Lower lobe of right lung (tissue), 2 donors: ENCODE results near the gene ALOXE3. TPM values are rescaled to one million over a fixed set of nuclear protein-coding genes. Genes with fewer than 3 reads are reported as not detected.

Source experiments
- ATAC-seq, 2 donors: fragments of 200-7000 bp; cut with Tn5 transposase; one replicate each; pipeline ENCODE4 v1.9.1; 2020 to 2022; ENCODE audit warnings: mild to moderate bottlenecking in 2 of 2, moderate library complexity in 2 of 2
- DNase-seq: peaks from one replicate; pipeline ENCODE4 v3.0.0-alpha.2; 2020
- H3K27ac ChIP-seq: fragments of 200-600 bp; one replicate; pipeline ENCODE4 v1.8.0; 2022
- H3K27me3 ChIP-seq: fragments of 200-600 bp; one replicate; pipeline ENCODE4 v1.8.0; 2022; ENCODE audit warnings: low read depth
- H3K36me3 ChIP-seq: fragments of 200-600 bp; one replicate; pipeline ENCODE4 v1.8.0; 2022; ENCODE audit warnings: mild to moderate bottlenecking
- H3K4me1 ChIP-seq: fragments of 200-600 bp; one replicate; pipeline ENCODE4 v1.8.0; 2022
- H3K4me3 ChIP-seq: fragments of 200-600 bp; one replicate; pipeline ENCODE4 v1.8.0; 2022; ENCODE audit warnings: mild to moderate bottlenecking
- H3K9me3 ChIP-seq: fragments of 200-600 bp; one replicate; pipeline ENCODE4 v1.8.0; 2022
- intact Hi-C: fragments of 100-400 bp; cut with DNase I; formaldehyde crosslinking; loops from one replicate; pipeline ENCODE4 v1.11.0; 2022
- microRNA-seq: library from miRNA; unstranded; fragments of <30 nt; microRNA quantifications from one replicate; pipeline ENCODE4 v1.2.0, GENCODE V29; 2020; ENCODE audit warnings: borderline number of aligned reads
- total RNA-seq: library from RNA; stranded (reverse); fragmentation: NEBNext Ultra II Directional; extraction: Animal tissue kit (Norgen Biotek cat#: 25700); gene quantifications from one replicate; pipeline ENCODE4 v1.2.1, GENCODE V29; 2021
- TF ChIP-seq, protein P1 (sequence below): fragments of 200-600 bp; IDR thresholded peaks from one replicate; pipeline ENCODE4 v1.8.0; 2022; ENCODE audit warnings: antibody characterized with exemption, mild to moderate bottlenecking
- donor health status: DM: no; HTN: yes; CAD: no; lungs with severe emphysema.

Gene ALOXE3
- total RNA-seq, 1 donor from 2014 or later, result not detected

DNA sequence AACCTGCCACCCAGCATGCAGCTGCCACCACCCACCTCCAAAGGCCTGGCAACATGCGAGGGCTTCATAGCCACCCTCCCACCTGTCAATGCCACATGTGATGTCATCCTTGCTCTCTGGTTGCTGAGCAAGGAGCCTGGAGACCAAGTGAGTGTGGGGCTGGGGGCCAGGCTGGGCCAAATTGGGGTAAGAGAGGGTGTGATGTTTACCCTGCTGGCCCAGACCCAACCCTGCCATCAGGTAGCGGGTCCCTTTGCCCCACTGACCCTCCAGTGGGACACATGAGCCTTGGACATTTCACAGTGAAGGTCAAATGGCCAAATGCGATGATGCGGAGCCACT lies 70.6 kb downstream of the ALOXE3 start:
- peaks cover 23% of the 10 kb centered on the region for H3K27me3 ChIP-seq
- no peak for ATAC-seq
- peaks cover under 1% of the 10 kb centered on the region for H3K4me1 ChIP-seq
- no peak for DNase-seq
- TF ChIP-seq, protein P1, sequence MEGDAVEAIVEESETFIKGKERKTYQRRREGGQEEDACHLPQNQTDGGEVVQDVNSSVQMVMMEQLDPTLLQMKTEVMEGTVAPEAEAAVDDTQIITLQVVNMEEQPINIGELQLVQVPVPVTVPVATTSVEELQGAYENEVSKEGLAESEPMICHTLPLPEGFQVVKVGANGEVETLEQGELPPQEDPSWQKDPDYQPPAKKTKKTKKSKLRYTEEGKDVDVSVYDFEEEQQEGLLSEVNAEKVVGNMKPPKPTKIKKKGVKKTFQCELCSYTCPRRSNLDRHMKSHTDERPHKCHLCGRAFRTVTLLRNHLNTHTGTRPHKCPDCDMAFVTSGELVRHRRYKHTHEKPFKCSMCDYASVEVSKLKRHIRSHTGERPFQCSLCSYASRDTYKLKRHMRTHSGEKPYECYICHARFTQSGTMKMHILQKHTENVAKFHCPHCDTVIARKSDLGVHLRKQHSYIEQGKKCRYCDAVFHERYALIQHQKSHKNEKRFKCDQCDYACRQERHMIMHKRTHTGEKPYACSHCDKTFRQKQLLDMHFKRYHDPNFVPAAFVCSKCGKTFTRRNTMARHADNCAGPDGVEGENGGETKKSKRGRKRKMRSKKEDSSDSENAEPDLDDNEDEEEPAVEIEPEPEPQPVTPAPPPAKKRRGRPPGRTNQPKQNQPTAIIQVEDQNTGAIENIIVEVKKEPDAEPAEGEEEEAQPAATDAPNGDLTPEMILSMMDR, result no peak
- no peak overlapping the region for H3K27ac ChIP-seq
- intact Hi-C loops, result no loop called here
- H3K9me3 ChIP-seq, result no peaks in the 10 kb centered on the region
- H3K4me3 ChIP-seq, result no peak overlapping the region
- H3K36me3 ChIP-seq, result no peaks in the 10 kb centered on the region

DNA sequence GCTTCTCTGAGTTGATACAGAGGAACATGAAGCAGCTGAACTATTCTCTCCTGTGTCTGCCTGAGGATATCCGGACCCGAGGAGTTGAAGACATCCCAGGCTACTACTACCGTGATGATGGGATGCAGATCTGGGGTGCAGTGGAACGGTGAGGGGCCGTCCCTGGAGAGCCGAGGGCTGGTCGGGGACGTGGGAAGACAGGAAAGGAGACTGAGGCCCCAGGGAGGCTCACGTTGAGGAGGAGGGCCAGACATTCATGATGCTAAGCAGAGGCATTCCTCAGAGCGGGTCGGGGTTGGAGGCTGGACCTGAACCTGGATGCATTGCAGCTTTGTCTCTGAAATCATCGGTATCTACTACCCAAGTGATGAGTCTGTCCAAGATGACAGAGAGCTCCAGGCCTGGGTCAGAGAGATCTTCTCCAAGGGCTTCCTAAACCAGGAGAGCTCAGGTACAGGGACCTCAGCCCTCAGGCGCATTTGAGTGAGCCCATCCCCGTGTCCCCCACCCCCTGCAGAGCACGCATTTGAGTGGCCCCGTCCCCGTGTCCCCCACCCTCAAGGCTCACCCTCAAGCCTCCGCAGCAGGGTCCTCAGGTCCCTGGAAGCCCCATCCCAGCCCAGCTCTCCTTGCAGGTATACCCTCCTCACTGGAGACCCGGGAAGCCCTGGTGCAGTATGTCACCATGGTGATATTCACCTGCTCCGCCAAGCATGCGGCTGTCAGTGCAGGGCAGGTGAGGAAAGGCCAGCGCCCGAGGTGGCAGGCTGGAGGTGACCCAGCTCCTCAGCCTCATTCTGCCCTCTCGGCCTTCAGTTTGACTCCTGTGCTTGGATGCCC lies 71.2 kb downstream of the ALOXE3 start:
- peaks cover 23% of the 10 kb centered on the region for H3K27me3 ChIP-seq
- H3K36me3 ChIP-seq, result no peaks in the 10 kb centered on the region
- ATAC-seq (no peak), DNase-seq (no peak)
- intact Hi-C loops, result no loop called here
- TF ChIP-seq, protein P1, result no peak
- no peak overlapping the region for H3K4me3 ChIP-seq
- no peaks in the 10 kb centered on the region for H3K9me3 ChIP-seq
- H3K4me1 ChIP-seq, result peaks cover 6% of the 10 kb centered on the region
- H3K27ac ChIP-seq, result no peak overlapping the region

DNA sequence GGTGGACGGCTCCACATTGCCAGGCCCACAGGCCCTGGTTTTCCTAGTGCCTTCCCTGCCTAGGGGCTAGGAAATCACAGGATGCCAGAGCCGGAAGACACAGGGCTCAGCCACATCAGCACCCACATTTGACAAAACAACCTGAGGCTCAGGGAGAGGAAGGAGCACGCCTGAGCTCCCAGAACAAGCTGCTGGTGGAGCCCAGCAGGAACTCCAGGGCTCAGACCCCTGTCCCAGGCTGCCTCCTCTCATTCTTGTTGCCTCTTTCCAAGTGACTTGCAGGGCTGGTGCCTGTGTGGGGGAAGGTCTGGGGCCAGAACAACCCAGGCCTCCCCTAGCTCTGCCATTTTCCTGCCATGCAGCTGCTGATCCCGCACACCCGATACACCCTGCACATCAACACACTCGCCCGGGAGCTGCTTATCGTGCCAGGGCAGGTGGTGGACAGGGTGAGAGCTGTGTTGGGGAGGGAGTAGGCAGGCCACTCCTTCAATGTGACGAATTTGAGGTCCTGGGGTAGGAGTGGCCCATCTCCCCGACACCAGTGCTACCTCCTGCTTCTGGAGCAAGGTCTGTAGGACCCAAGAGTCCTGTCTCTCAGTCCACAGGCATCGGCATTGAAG lies 71.9 kb downstream of the ALOXE3 start:
- Histone ChIP-seq H3K9me3 (no peaks in the 10 kb centered on the region), H3K4me1 (peaks cover 13% of the 10 kb centered on the region), H3K36me3 (no peaks in the 10 kb centered on the region), H3K27me3 (peaks cover 23% of the 10 kb centered on the region), H3K4me3 (no peak overlapping the region), H3K27ac (no peak overlapping the region)
- TF ChIP-seq, protein P1, result no peak
- ATAC-seq (no peak), DNase-seq (no peak)
- intact Hi-C loops, result no loop called here

Small RNA genes within 50 kb of the gene (microRNA-seq; reads per million reads assigned to microRNA genes)
- not detected for gene MIR4314
- gene MIR6883, result not detected

Other genes starting within 250 kb of the ALOXE3 start
- gene CHD3, start 229.7 kb downstream of the ALOXE3 start, total RNA-seq, result 77.9 TPM
- 7.5 TPM for gene RNF227, start 202.2 kb downstream of the ALOXE3 start, total RNA-seq
- 5.2 TPM for gene KCNAB3, start 188.7 kb downstream of the ALOXE3 start, total RNA-seq
- 110 TPM for gene TRAPPC1, start 186.6 kb downstream of the ALOXE3 start, total RNA-seq
- 56.2 TPM for gene CNTROB, start 186.3 kb downstream of the ALOXE3 start, total RNA-seq
- 3.1 TPM for gene GUCY2D, start 115.9 kb downstream of the ALOXE3 start, total RNA-seq
- 53.5 TPM for gene ALOX15B, start 79.5 kb downstream of the ALOXE3 start, total RNA-seq
- not detected for gene ALOX12B, start 30.8 kb downstream of the ALOXE3 start, total RNA-seq
- 0.21 TPM for gene HES7, start 5.6 kb upstream of the ALOXE3 start, total RNA-seq
- gene PER1, start 33.9 kb upstream of the ALOXE3 start, total RNA-seq, result 252 TPM
- 77.0 TPM for gene VAMP2, start 44.4 kb upstream of the ALOXE3 start, total RNA-seq
- gene TMEM107, start 57.9 kb upstream of the ALOXE3 start, total RNA-seq, result 12.9 TPM
- 7.7 TPM for gene BORCS6, start 71.7 kb upstream of the ALOXE3 start, total RNA-seq
- gene AURKB, start 92.1 kb upstream of the ALOXE3 start, total RNA-seq, result 2.2 TPM
- gene CTC1, start 129.5 kb upstream of the ALOXE3 start, total RNA-seq, result 57.8 TPM
- gene PFAS, start 130.8 kb upstream of the ALOXE3 start, total RNA-seq, result 25.3 TPM
- 24.6 TPM for gene RANGRF, start 170.2 kb upstream of the ALOXE3 start, total RNA-seq
- gene SLC25A35, start 176.9 kb upstream of the ALOXE3 start, total RNA-seq, result 7.7 TPM
- gene ARHGEF15, start 191.7 kb upstream of the ALOXE3 start, total RNA-seq, result 30.3 TPM
- not detected for gene ODF4, start 221.3 kb upstream of the ALOXE3 start, total RNA-seq